Bronchial smooth muscle cell (primary cell): ENCODE measurements around the gene UGT2B10. TPM values are rescaled to one million over a fixed set of nuclear protein-coding genes. Genes with fewer than 3 reads are reported as not detected.

Experiments used
- total RNA-seq: library from RNA; depleted of rRNA; stranded (reverse); fragments of >200 nt; gene quantifications from 2 replicates; pipeline ENCODE4 v1.2.1, GENCODE V29; 2014

UGT2B10 gene
- total RNA-seq = not detected in 2 replicates

DNA sequence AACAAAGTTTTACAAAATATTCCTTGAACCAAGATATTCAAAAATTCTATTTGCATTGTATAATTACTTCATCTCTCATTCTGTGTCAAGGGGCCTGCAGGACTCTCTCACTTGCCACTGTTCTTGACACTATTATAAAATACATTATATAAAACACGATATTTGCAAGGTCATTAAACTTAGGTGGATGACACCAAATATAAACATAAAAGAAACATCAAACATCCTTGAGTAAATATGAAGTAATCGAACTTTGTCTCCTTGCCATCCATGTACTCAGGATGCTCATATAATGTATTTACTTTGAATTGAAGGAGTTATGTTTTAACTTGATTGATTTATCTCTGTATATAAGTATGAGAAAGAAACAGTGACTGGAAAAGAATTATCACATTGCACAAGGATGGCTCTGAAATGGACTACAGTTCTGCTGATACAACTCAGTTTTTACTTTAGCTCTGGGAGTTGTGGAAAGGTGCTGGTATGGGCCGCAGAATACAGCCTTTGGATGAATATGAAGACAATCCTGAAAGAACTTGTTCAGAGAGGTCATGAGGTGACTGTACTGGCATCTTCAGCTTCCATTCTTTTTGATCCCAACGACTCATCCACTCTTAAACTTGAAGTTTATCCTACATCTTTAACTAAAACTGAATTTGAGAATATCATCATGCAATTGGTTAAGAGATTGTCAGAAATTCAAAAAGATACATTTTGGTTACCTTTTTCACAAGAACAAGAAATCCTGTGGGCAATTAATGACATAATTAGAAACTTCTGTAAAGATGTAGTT, at the start of gene UGT2B10:
TSS of gene UGT2B10 (plus strand) at position 378 of the 793 bp plus-strand sequence. CDS start at position 404, 26 bp downstream.

Other genes starting within 250 kb of the UGT2B10 start
- gene UGT2B17, start 239.7 kb upstream of the UGT2B10 start, total RNA-seq = not detected in 2 replicates
- not detected in 2 replicates for gene UGT2B15, start 145.3 kb upstream of the UGT2B10 start, total RNA-seq
- gene UGT2A3, start 135.8 kb downstream of the UGT2B10 start, total RNA-seq = not detected in 2 replicates